Liver (tissue), 3 donors: ENCODE results near the gene KAT6B.

ENCODE experiments used
- FOXA1 ChIP-seq: IDR thresholded peaks from 2 replicates; pipeline ENCODE4 v1.6.1; 2016; ENCODE audit warnings: antibody characterized with exemption
- NR2F2 ChIP-seq: IDR thresholded peaks from 2 replicates; pipeline ENCODE4 v1.6.1; 2016; ENCODE audit warnings: antibody characterized with exemption
- RAD21 ChIP-seq, 2 donors: IDR thresholded peaks; 2 replicates each; pipeline ENCODE4 v1.6.1; 2016; ENCODE audit warnings: antibody characterized with exemption in 2 of 2, mild to moderate bottlenecking in 2 of 2
- RXRA ChIP-seq, 2 donors: IDR thresholded peaks; 2 replicates each; pipeline ENCODE4 v1.6.1; 2017 to 2018; ENCODE audit warnings: antibody characterized with exemption in 2 of 2, mild to moderate bottlenecking in 1 of 2
- SP1 ChIP-seq: IDR thresholded peaks from 2 replicates; pipeline ENCODE4 v1.6.1; 2018; ENCODE audit warnings: antibody characterized with exemption, mild to moderate bottlenecking
- TAF1 ChIP-seq: conservative IDR thresholded peaks from 2 replicates; pipeline ENCODE4 v1.6.1; 2016; ENCODE audit warnings: antibody characterized with exemption, mild to moderate bottlenecking
- YY1 ChIP-seq: IDR thresholded peaks from 2 replicates; pipeline ENCODE4 v1.6.1; 2016; ENCODE audit warnings: antibody characterized with exemption, mild to moderate bottlenecking
- TF ChIP-seq, protein P1 (sequence below): IDR thresholded peaks from 2 replicates; pipeline ENCODE4 v1.6.1; 2016; ENCODE audit warnings: antibody characterized with exemption, mild to moderate bottlenecking
- TF ChIP-seq, protein P2 (sequence below): fragments of 150-350 bp; IDR thresholded peaks from 2 replicates; pipeline ENCODE4 v1.5.1; 2017; ENCODE audit warnings: improper control_type of control experiment, low read depth, low read length; ENCODE audit not compliant: missing input control
- donor health status: healthy.
- donor health status: healthy.

DNA sequence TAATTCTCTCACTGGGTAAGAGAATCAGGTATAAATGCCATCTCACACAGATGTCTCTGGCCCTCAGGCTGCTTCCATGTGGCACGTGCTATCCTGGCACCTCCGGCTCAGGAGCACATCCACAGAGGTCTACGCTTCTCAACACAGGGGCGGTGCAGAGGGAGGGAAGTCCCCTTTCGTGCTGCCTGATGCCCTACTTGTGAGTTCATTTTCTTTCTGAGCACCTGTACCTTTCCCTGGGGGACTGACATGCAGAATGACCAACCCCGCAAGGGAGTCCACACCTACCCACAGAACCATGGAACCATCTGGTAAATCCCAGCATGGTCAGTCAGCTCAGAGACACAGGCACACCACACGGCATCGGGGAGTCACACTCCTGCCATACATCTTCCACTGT, 186.1 kb downstream of the KAT6B start:
- TF ChIP-seq, protein P1, sequence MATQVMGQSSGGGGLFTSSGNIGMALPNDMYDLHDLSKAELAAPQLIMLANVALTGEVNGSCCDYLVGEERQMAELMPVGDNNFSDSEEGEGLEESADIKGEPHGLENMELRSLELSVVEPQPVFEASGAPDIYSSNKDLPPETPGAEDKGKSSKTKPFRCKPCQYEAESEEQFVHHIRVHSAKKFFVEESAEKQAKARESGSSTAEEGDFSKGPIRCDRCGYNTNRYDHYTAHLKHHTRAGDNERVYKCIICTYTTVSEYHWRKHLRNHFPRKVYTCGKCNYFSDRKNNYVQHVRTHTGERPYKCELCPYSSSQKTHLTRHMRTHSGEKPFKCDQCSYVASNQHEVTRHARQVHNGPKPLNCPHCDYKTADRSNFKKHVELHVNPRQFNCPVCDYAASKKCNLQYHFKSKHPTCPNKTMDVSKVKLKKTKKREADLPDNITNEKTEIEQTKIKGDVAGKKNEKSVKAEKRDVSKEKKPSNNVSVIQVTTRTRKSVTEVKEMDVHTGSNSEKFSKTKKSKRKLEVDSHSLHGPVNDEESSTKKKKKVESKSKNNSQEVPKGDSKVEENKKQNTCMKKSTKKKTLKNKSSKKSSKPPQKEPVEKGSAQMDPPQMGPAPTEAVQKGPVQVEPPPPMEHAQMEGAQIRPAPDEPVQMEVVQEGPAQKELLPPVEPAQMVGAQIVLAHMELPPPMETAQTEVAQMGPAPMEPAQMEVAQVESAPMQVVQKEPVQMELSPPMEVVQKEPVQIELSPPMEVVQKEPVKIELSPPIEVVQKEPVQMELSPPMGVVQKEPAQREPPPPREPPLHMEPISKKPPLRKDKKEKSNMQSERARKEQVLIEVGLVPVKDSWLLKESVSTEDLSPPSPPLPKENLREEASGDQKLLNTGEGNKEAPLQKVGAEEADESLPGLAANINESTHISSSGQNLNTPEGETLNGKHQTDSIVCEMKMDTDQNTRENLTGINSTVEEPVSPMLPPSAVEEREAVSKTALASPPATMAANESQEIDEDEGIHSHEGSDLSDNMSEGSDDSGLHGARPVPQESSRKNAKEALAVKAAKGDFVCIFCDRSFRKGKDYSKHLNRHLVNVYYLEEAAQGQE, result no peak
- TF ChIP-seq, protein P2, sequence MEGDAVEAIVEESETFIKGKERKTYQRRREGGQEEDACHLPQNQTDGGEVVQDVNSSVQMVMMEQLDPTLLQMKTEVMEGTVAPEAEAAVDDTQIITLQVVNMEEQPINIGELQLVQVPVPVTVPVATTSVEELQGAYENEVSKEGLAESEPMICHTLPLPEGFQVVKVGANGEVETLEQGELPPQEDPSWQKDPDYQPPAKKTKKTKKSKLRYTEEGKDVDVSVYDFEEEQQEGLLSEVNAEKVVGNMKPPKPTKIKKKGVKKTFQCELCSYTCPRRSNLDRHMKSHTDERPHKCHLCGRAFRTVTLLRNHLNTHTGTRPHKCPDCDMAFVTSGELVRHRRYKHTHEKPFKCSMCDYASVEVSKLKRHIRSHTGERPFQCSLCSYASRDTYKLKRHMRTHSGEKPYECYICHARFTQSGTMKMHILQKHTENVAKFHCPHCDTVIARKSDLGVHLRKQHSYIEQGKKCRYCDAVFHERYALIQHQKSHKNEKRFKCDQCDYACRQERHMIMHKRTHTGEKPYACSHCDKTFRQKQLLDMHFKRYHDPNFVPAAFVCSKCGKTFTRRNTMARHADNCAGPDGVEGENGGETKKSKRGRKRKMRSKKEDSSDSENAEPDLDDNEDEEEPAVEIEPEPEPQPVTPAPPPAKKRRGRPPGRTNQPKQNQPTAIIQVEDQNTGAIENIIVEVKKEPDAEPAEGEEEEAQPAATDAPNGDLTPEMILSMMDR, result no peak
- TF ChIP-seq SP1 (no peak), TAF1 (no peak), FOXA1 (no peak), RAD21 (IDR thresholded peaks at IDR 0.05) (no peak), RXRA (IDR thresholded peaks at IDR 0.05) (no peak), YY1 (no peak), NR2F2 (no peak)
